Measurements from ENCODE around the gene MYCBP. TPM values are rescaled to one million over a fixed set of nuclear protein-coding genes. Genes with fewer than 3 reads are reported as not detected.

MYCBP gene
- total RNA-seq, 2 experiments from 2014 or later = 21.5 to 47.6 TPM

- H2AFZ ChIP-seq (ENCODE audit: low read length) = no peak overlapping the region
- BruUV-seq (replicated peaks) = no TSS peak
- H3K79me2 ChIP-seq (ENCODE audit: insufficient read depth, low read depth, low read length) = no peaks in the 10 kb centered on the region
- H3K36me3 ChIP-seq (ENCODE audit: insufficient read depth, low read length) = peaks cover under 1% of the 10 kb centered on the region; the same call in 1 of the 2 replicates
- no peak for DNase-seq (ENCODE audit: low spot score)
- ChIA-PET CTCF (ENCODE audit: unreplicated experiment) (no interaction called here), POLR2A (interaction anchor here (0.5 to 1.2 kb wide), 2 partner anchors 11 to 650 kb away, joined by 3 to 4 read pairs; no protein-coding TSS in a partner anchor)
- H3K4me2 ChIP-seq (ENCODE audit: low read length) = no peak overlapping the region
- H3K9me2 ChIP-seq (ENCODE audit: insufficient read depth, low read length) = no peaks in the 10 kb centered on the region
- no peaks in the 10 kb centered on the region for H3K4me1 ChIP-seq (ENCODE audit: insufficient read depth, low read length, poor library complexity, severe bottlenecking)
- H3K27ac ChIP-seq (ENCODE audit: low read depth, low read length, poor library complexity, severe bottlenecking) = no peak overlapping the region
- no peaks in the 10 kb centered on the region for H3K9me3 ChIP-seq (ENCODE audit: low read length)
- TF ChIP-seq EZH2phosphoT487 (IDR thresholded peaks at IDR 0.05; ENCODE audit: borderline replicate concordance, low read depth, low read length) (no peak), CTCF (conservative IDR thresholded peaks at IDR 0.05; ENCODE audit: low read length) (no peak)
- no peaks in the 10 kb centered on the region for H4K20me1 ChIP-seq (ENCODE audit: insufficient read depth, low read length)
- no peak overlapping the region for H3K4me3 ChIP-seq (ENCODE audit: low read depth, low read length, poor library complexity, severe bottlenecking)
- intact Hi-C loops (cut with micrococcal nuclease; ENCODE audit: unreplicated experiment) = loop anchor here (10.0 kb wide), 1 partner anchor 798 kb away; no protein-coding TSS in a partner anchor
Observed at GRCh38 chr1:38833146-38833545, 40.0 kb downstream of the MYCBP start.

- no peak for DNase-seq (ENCODE audit: low spot score)
- Histone ChIP-seq H3K36me3 (ENCODE audit: insufficient read depth, low read length) (no peaks in the 10 kb centered on the region), H3K4me3 (ENCODE audit: low read depth, low read length, poor library complexity, severe bottlenecking) (no peak overlapping the region), H3K79me2 (ENCODE audit: insufficient read depth, low read depth, low read length) (no peaks in the 10 kb centered on the region), H4K20me1 (ENCODE audit: insufficient read depth, low read length) (no peaks in the 10 kb centered on the region), H3K4me2 (ENCODE audit: low read length) (no peak overlapping the region), H3K4me1 (ENCODE audit: insufficient read depth, low read length, poor library complexity, severe bottlenecking) (no peaks in the 10 kb centered on the region), H3K9me2 (ENCODE audit: insufficient read depth, low read length) (no peaks in the 10 kb centered on the region), H3K27ac (ENCODE audit: low read depth, low read length, poor library complexity, severe bottlenecking) (no peak overlapping the region), H2AFZ (ENCODE audit: low read length) (no peak overlapping the region), H3K9me3 (ENCODE audit: low read length) (no peaks in the 10 kb centered on the region)
- TF ChIP-seq EZH2phosphoT487 (IDR thresholded peaks at IDR 0.05; ENCODE audit: borderline replicate concordance, low read depth, low read length) = no peak
- intact Hi-C loops (cut with micrococcal nuclease; ENCODE audit: unreplicated experiment) = loop anchor here (10.0 kb wide), 1 partner anchor 798 kb away; no protein-coding TSS in a partner anchor
- POLR2A ChIA-PET = interaction anchor here (0.7 to 1.2 kb wide), 2 partner anchors 10 to 760 kb away, joined by 3 read pairs; no protein-coding TSS in a partner anchor
- no TSS peak for BruUV-seq (replicated peaks)
- CTCF ChIA-PET (ENCODE audit: unreplicated experiment) = no interaction called here
Observed at GRCh38 chr1:38832370-38832734, 40.8 kb downstream of the MYCBP start.

GRCh38 chr1:38831731-38832369, 41.3 kb downstream of the MYCBP start:
- no peak for DNase-seq (ENCODE audit: low spot score)
- Histone ChIP-seq H3K27ac (ENCODE audit: low read depth, low read length, poor library complexity, severe bottlenecking) (no peak overlapping the region), H2AFZ (ENCODE audit: low read length) (no peak overlapping the region), H3K9me2 (ENCODE audit: insufficient read depth, low read length) (no peaks in the 10 kb centered on the region), H4K20me1 (ENCODE audit: insufficient read depth, low read length) (no peaks in the 10 kb centered on the region), H3K36me3 (ENCODE audit: insufficient read depth, low read length) (no peaks in the 10 kb centered on the region), H3K79me2 (ENCODE audit: insufficient read depth, low read depth, low read length) (no peaks in the 10 kb centered on the region), H3K9me3 (ENCODE audit: low read length) (no peaks in the 10 kb centered on the region), H3K4me3 (ENCODE audit: low read depth, low read length, poor library complexity, severe bottlenecking) (no peak overlapping the region), H3K4me2 (ENCODE audit: low read length) (no peak overlapping the region), H3K4me1 (ENCODE audit: insufficient read depth, low read length, poor library complexity, severe bottlenecking) (no peaks in the 10 kb centered on the region)
- TF ChIP-seq CTCF (conservative IDR thresholded peaks at IDR 0.05; ENCODE audit: low read length) = no peak
- TF ChIP-seq EZH2phosphoT487 (IDR thresholded peaks at IDR 0.05; ENCODE audit: borderline replicate concordance, low read depth, low read length) = no peak
- intact Hi-C loops (cut with micrococcal nuclease; ENCODE audit: unreplicated experiment) = loop anchor here (10.0 kb wide), 1 partner anchor 797 kb away; no protein-coding TSS in a partner anchor
- CTCF ChIA-PET (ENCODE audit: unreplicated experiment) = no interaction called here
- POLR2A ChIA-PET = interaction anchor here (0.7 to 1.2 kb wide), 2 partner anchors 9 to 759 kb away, joined by 3 read pairs; no protein-coding TSS in a partner anchor
- no TSS peak for BruUV-seq (replicated peaks)

All from OCI-LY7 (cell line).